ENCODE measurements around the gene CERT1.
A peak's percentile ranks its signal among the peaks of the same experiment; 100 is the strongest.
"Not testable (repeated sequence)": the region's sequence is repeated elsewhere in the genome, so short reads cannot be mapped to it uniquely, and the experiment has no call there.

CERT1 gene

GRCh38 chr5:75522542-75522941, 11.1 kb upstream of the CERT1 start:
- no peak for DNase-seq (ENCODE audit: low spot score)

DNA sequence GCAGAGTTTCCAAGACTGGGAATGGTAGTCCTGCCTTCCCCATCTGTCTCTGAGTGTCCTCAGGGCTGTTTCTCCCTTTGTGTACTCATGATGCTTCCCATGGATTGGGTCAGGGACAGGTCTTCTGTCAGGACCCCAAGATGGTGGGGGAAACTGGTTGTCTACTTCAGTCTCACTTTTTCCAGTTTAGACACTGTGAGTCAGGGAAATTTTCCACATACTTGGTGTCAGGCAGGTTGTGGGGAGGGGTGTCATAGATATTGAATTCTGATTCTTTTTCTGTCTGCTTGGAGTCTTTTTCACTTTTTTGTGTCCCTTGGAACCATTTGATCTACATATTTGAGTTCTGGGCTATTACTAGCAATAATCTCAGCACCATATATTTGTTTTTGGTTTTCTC, 10.6 kb upstream of the CERT1 start:
- DNase-seq (ENCODE audit: low spot score) = no peak

GRCh38 chr5:75521195-75521594, 9.8 kb upstream of the CERT1 start:
- no peak for DNase-seq (ENCODE audit: low spot score)

- no peak for DNase-seq (ENCODE audit: low spot score)
These were observed 8.3 kb upstream of the CERT1 start for GRCh38 chr5:75519761-75520160.

DNA sequence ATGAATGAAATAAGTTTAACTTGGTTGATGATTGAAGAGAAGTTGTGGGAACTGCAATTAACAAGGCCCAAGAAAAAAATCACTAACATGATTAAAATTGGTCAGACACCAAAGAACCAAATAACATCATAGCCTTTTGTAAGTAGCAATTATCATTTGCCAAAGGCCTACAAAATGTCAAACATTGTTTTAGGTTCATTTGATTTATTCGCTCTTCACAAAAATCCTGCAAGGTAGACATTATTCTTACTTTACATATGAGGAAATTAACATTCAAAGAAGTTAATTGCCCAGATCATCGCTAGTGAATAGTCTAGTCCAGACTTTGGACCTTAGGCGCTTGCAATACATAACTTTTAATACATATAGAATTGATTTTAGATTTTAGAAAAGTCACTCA, 2.9 kb upstream of the CERT1 start:
- DNase-seq (ENCODE audit: low spot score) = no peak

DNA sequence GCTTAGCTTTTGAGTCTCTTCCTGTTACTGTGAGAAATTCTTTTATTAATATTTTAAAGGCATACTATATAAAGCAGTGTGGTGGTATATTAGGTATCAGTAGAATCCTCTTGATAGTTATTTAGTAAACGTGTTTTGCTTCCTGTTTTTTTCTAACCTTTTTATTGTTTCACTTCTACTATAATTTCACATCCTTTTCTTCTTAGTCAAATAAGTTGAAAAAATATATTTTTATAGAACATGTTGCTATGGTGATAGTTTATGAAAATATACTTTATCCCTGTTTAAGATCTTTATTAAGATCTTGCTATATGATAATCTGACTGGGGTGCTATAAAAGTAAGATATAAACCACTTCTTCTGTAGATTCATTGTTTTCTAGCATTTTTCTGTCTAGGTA, 2.4 kb upstream of the CERT1 start:
- DNase-seq (ENCODE audit: low spot score) = no peak

DNA sequence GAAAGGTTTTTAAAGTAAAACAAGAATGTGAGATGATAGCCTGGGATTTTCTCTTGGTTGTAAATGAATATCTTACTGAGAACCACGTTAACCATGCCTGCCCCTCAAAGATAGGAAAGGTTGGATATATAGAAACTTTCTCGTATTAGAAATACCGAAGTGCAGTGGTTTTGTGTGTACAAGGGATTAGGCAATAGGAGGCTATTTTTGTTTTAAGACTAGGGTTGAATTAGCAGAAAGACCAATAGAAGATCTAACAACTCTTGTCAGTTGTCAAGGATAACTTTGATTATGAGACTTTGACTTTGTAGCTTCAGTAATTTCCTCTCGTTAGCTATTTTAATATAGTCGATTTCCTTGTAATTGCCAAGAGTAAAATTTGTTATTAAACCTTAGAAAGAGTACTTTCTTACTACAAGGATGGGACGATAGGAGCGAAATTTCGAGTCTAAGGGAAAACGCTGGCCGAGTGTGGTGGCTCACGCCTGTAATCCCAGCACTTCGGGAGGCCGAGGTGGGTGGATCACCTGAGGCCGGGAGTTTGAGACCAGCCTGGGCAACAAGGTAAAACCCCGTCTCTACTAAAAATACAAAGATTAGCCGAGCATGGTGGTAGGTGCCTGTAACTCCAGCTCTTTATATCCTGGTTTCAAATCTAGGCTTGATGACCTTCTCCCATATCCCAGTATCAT, 1.1 kb upstream of the CERT1 start:
- DNase-seq (ENCODE audit: low spot score) = no peak

DNA sequence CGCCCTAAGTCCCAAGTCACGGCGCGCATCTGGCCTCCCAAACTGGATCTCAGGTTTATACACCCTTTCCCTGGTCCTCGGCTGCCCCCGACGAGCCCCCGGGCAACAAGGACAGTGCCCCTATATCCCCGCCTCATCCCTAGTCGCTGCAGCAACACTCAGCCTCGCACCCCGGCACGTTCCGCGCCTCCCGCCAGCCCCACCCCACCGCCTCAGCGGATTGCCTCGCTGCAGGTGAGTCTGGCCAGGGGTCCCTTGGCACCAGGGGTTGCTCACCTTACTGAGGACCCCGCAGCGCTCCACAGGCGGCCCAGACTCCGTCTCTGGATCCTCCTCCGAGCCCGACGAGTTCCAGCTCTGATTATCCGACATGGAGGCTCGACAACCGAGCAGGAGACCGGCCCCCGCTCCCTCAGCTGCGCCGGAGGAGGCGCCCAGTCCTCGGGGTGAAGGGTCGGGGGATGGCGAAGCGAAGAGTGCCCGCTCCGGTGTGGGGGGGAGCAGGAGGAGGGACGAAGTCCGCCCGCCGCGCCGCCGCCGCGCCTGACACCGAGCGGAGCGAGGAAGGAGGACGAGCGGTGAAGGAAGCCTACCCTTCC, 494 bp downstream of the CERT1 start:
- no peak for DNase-seq (ENCODE audit: low spot score)

- peak; percentile 2 for DNase-seq (ENCODE audit: low spot score)
These were observed 1.0 kb downstream of the CERT1 start for GRCh38 chr5:75510417-75510835.

GRCh38 chr5:75509956-75510355, 1.5 kb downstream of the CERT1 start:
- DNase-seq (ENCODE audit: low spot score) = no peak

DNA sequence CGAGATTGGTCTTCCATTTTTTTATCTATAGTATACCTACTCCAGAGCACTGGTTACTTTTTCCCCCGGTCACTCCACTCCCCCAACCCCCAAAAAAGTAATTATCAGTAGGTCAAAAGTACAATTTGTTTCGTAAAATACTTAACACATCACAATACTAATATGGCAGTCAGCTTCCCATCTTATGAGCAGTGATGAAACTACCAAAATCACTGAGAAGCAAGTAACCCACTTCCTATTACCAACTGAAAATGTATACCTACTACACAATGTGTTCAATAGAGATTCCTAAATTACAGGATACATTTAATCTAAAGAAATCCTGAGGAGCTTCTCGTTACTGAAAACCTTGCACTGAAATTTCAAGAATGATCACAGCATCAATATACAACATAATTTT, 1.9 kb downstream of the CERT1 start:
- DNase-seq (ENCODE audit: low spot score) = no peak

GRCh38 chr5:75507841-75508240, 3.6 kb downstream of the CERT1 start:
- no peak for DNase-seq (ENCODE audit: low spot score)

- DNase-seq (ENCODE audit: low spot score) = not testable (repeated sequence)
These were observed 6.3 kb downstream of the CERT1 start for GRCh38 chr5:75505112-75505511.

DNA sequence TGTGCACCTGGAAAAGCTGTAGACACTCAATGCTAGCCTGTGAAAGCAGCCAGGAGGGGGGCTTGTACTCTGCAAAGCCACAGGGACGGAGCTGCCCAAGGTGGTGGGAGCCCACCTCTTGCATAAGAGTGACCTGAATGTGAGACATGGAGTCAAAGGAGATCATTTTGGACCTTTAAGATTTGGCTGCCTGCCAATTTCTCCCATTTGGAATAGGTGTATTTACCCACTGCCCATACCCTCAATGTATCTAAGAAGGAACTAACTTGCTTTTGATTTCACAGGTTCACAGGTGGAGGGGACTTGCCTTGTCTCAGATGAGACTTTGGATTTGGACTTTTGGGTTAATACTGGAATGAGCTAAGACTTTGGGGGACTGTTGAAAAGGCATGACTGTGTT, 12.6 kb downstream of the CERT1 start:
- not testable (repeated sequence) for DNase-seq (ENCODE audit: low spot score)

DNA sequence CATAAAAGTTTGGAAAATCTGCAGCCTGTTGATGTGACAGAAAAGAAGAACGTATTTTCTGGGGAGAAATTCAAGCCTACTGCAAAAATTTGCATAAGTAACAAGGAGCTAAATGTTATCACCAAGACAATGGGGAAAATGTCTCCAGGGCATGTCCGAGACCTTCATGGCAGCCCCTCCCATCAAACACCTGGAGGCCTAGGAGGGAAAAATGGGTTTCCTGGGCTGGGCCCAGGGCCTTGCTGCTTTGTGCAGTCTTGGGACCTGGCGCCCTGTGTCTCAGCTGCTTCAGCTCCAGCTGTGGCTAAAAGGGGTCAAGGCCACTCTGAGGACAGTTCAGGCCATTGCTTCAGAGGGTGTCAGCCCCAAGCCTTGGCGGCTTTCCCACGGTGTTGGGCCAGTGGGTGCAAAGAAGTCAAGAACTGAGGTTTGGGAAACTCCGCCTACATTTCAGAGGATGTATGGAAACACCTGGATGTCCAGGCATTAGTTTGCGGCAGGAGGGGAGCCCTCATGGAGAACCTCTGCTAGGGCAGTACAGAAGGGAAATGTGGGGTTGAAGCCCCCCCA, 13.1 kb downstream of the CERT1 start:
- DNase-seq (ENCODE audit: low spot score) = no peak

DNA sequence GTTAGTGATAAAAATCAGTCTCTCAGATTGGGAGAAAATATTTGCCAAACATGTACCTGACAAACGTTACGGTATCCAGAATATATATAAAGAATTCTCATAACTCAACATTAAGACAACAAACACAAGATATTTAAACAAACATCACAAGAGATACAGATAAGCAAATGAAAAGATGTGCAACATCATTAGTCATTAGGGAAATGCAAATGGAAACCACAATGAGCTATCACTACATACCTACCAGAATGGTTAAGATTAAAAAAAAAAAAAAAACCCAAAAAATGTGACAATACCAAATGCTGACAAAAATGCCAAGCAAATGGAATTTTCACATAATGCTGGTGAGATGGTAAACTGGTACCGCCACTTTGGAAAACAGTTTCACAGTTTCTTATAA, 15.4 kb downstream of the CERT1 start:
- DNase-seq (ENCODE audit: low spot score) = no peak

DNA sequence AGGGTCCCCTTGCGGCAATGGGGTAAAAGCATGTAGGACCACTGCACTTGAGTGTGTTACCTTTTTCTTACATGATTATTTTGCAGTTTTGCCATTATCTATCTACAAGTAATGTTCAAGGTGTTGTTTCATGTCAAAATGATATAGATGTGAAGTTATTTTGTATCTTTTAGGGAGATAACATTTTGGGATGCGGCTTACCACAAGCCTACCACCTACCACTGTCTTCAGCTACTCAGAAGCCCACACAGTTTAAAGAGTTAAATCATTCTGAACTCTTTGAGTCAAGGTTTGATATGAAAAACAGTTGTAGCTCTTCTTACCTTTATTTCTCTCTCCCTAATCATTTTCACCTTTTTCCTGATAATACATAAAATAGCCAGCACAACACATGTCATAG, 19.8 kb downstream of the CERT1 start:
- no peak for DNase-seq (ENCODE audit: low spot score)

GRCh38 chr5:75489847-75490246, 21.6 kb downstream of the CERT1 start:
- not testable (repeated sequence) for DNase-seq (ENCODE audit: low spot score)

DNA sequence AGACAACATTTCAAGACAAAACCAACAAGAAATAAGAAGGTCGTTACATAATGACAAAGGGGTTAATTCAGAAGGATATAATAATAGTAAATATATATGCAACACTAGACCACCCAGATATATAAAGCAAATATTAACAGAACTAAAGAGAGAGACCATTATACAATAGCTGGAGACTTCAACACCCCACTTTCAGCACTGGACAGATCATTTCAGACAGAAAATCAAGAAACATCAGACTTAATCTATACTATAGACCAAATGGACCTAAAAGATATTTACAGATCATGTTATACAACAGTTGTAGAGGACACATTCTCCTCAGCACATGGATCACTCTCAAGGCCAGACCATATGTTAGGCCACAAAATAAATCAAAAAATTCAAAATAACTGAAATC, 26.8 kb downstream of the CERT1 start:
- no peak for DNase-seq (ENCODE audit: low spot score)

DNA sequence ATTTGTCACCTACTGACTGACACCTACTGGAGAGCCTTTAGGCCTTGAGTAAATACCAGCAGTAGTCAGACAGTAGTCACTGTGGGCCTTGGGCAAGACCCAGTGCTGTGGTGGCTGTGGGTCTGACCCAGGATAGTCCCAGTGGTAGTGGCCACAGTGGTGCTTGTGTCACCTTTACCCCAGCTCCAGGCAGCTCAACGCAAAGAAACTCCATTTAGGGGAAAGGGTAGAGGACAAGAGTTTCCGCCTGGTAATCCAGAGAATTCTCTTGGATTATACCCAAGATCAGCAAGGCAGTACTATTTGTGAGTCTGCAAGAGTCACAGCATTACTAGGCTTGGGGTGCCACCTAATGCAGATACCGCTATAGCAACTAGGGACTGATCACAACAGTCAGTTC, 28.9 kb downstream of the CERT1 start:
- no peak for DNase-seq (ENCODE audit: low spot score)

- DNase-seq (ENCODE audit: low spot score) = no peak
These were observed 30.4 kb downstream of the CERT1 start for GRCh38 chr5:75481024-75481423.

GRCh38 chr5:75475364-75475763, 36.1 kb downstream of the CERT1 start:
- no peak for DNase-seq (ENCODE audit: low spot score)

GRCh38 chr5:75473463-75473862, 38.0 kb downstream of the CERT1 start:
- DNase-seq (ENCODE audit: low spot score) = no peak

GRCh38 chr5:75472973-75473372, 38.5 kb downstream of the CERT1 start:
- DNase-seq (ENCODE audit: low spot score) = no peak
